Keratinocyte (primary cell): Measurements from ENCODE around the gene IGF2BP2. TPM values are rescaled to one million over a fixed set of nuclear protein-coding genes. Genes with fewer than 3 reads are reported as not detected.

ENCODE experiments used
- DNase-seq: peaks from one replicate; pipeline ENCODE4 v3.0.0-alpha.2; 2011; ENCODE audit warnings: low read depth, missing footprints, low spot score
- FAIRE-seq: peaks from 2 replicates; lab custom pipeline; 2011; peaks lifted over from hg19 to GRCh38; lab: Jason Lieb, UNC
- H2AFZ ChIP-seq: 2 replicates; pipeline ENCODE4 v1.6.0; 2012; ENCODE audit warnings: low read length, control low read depth, inconsistent platforms; ENCODE audit not compliant: control insufficient read depth
- H3K27ac ChIP-seq: 2 replicates; pipeline ENCODE4 v1.5.1; 2011; ENCODE audit warnings: low read length; ENCODE audit not compliant: control insufficient read depth, insufficient read depth
- H3K27me3 ChIP-seq: 3 replicates; pipeline ENCODE4 v1.6.0; 2011; ENCODE audit warnings: low read length; ENCODE audit not compliant: control insufficient read depth, insufficient read depth; ENCODE audit errors: extremely low read depth
- H3K36me3 ChIP-seq, 2 experiments: 2 replicates in 1 of 2; 3 replicates in 1 of 2; pipeline ENCODE4 v1.5.1; 2011; ENCODE audit warnings: low read length in 2 of 2, mild to moderate bottlenecking in 1 of 2; ENCODE audit not compliant: control insufficient read depth in 2 of 2, insufficient read depth in 2 of 2; ENCODE audit errors: extremely low read depth in 1 of 2
- H3K4me1 ChIP-seq: 3 replicates; pipeline ENCODE4 v1.5.1; 2011; ENCODE audit warnings: low read length; ENCODE audit not compliant: control insufficient read depth, insufficient read depth; ENCODE audit errors: extremely low read depth
- H3K4me2 ChIP-seq: 3 replicates; pipeline ENCODE4 v1.6.0; 2011; ENCODE audit warnings: low read depth, low read length; ENCODE audit not compliant: control insufficient read depth, insufficient read depth; ENCODE audit errors: extremely low read depth
- H3K4me3 ChIP-seq, 3 experiments: fragments of 200-600 bp in 1 of 3; sonication (generic) in 1 of 3; 2 replicates in 2 of 3; 3 replicates in 1 of 3; pipeline ENCODE4 v1.5.1; 2011 to 2016; ENCODE audit warnings: low read length in 3 of 3, mild to moderate bottlenecking in 3 of 3, control low read depth in 2 of 3, inconsistent platforms in 1 of 3, low read depth in 1 of 3, mixed read lengths in 1 of 3, mixed run types in 1 of 3, moderate library complexity in 1 of 3; ENCODE audit not compliant: control insufficient read depth in 2 of 3, insufficient read depth in 2 of 3; ENCODE audit errors: extremely low read depth in 1 of 3
- H3K79me2 ChIP-seq: 2 replicates; pipeline ENCODE4 v1.6.0; 2012; ENCODE audit warnings: low read length; ENCODE audit not compliant: control insufficient read depth, insufficient read depth
- H3K9ac ChIP-seq: 3 replicates; pipeline ENCODE4 v1.6.0; 2011; ENCODE audit warnings: low read length; ENCODE audit not compliant: control insufficient read depth, insufficient read depth; ENCODE audit errors: extremely low read depth
- H3K9me1 ChIP-seq: 3 replicates; pipeline ENCODE4 v1.6.0; 2011; ENCODE audit warnings: low read length; ENCODE audit not compliant: control insufficient read depth, insufficient read depth; ENCODE audit errors: extremely low read depth
- H3K9me3 ChIP-seq: 2 replicates; pipeline ENCODE4 v1.5.1; 2012; ENCODE audit warnings: low read depth, low read length; ENCODE audit not compliant: control insufficient read depth
- H4K20me1 ChIP-seq: 3 replicates; pipeline ENCODE4 v1.6.0; 2011; ENCODE audit warnings: low read length; ENCODE audit not compliant: control insufficient read depth, insufficient read depth; ENCODE audit errors: extremely low read depth
- CTCF ChIP-seq, 3 experiments: IDR thresholded peaks in 1 of 3; conservative IDR thresholded peaks in 1 of 3; optimal IDR thresholded peaks in 1 of 3; 2 replicates in 2 of 3; 3 replicates in 1 of 3; pipeline versions ENCODE3 to v1.5.1; 2011; ENCODE audit warnings: low read length in 3 of 3, mild to moderate bottlenecking in 3 of 3, moderate library complexity in 2 of 3, control low read depth in 1 of 3, inconsistent platforms in 1 of 3; ENCODE audit not compliant: insufficient read depth in 2 of 3; ENCODE audit errors: extremely low read depth in 1 of 3
- EZH2 ChIP-seq: IDR thresholded peaks from one replicate; pipeline ENCODE4 v1.6.1; 2012; ENCODE audit warnings: inconsistent platforms, mild to moderate bottlenecking, low read length, moderate library complexity
- dilution Hi-C: fragments of 300-500 bp; cut with MboI; formaldehyde crosslinking; loops from one replicate; pipeline ENCODE4 v1.7.0; 2020; ENCODE audit warnings: low sequenced_read_pairs; ENCODE audit not compliant: extremely low pct_ligation_motif_present
- polyA plus RNA-seq, 5 experiments: library from polyadenylated mRNA; depleted of rRNA in 3 of 5; stranded (reverse) in 3 of 5; stranded (forward) in 1 of 5; unstranded in 1 of 5; fragments of >200 nt; gene quantifications; 1 replicate in 1 of 5; 2 replicates in 3 of 5; 3 replicates in 1 of 5; pipeline versions ENCODE4 v1.2.1 to v1.2.3, GENCODE V29; 2011 to 2012; ENCODE audit warnings: missing spikeins in 2 of 5, low read depth in 1 of 5, low replicate concordance in 1 of 5

IGF2BP2 gene
- polyA plus RNA-seq, 1 donor (not counting 4 experiments of a cell fraction or from before 2014, with no cell fraction given), result 21.2 TPM

- Histone ChIP-seq H3K27ac (no peak overlapping the region), H4K20me1 (no peaks in the 10 kb centered on the region), H3K4me2 (no peak overlapping the region), H3K4me3 (no peak overlapping the region), H3K27me3 (no peaks in the 10 kb centered on the region), H3K9me3 (no peaks in the 10 kb centered on the region), H3K9me1 (no peaks in the 10 kb centered on the region), H2AFZ (no peak overlapping the region), H3K79me2 (peaks cover 11% of the 10 kb centered on the region), H3K9ac (no peak overlapping the region), H3K36me3 (peaks cover 3 to 5% of the 10 kb centered on the region in 2 experiments), H3K4me1 (peaks cover 6% of the 10 kb centered on the region)
- TF ChIP-seq CTCF (optimal IDR thresholded peaks at IDR 0.05 in 1 of 3, IDR thresholded peaks at IDR 0.05 in 1 of 3, conservative IDR thresholded peaks at IDR 0.05 in 1 of 3; ENCODE audit: extremely low read depth in 1 of 3, insufficient read depth in 2 of 3, low read length in 3 of 3) (no peak), EZH2 (no peak)
- dilution Hi-C loops, result no loop called here
- FAIRE-seq, result no peak
- DNase-seq, result no peak
Observed at GRCh38 chr3:185831195-185831594, 6.4 kb upstream of the IGF2BP2 start.

- FAIRE-seq (no peak), DNase-seq (no peak)
- H3K27me3 ChIP-seq, result no peaks in the 10 kb centered on the region
- H3K9me1 ChIP-seq, result no peaks in the 10 kb centered on the region
- H3K9ac ChIP-seq, result no peak overlapping the region
- H2AFZ ChIP-seq, result no peak overlapping the region
- dilution Hi-C loops, result no loop called here
- H3K36me3 ChIP-seq, result peaks cover 3 to 5% of the 10 kb centered on the region in 2 experiments
- H3K79me2 ChIP-seq, result peaks cover 20% of the 10 kb centered on the region
- H3K27ac ChIP-seq, result no peak overlapping the region
- H3K4me2 ChIP-seq, result no peak overlapping the region
- no peak for TF ChIP-seq CTCF (optimal IDR thresholded peaks at IDR 0.05 in 1 of 3, IDR thresholded peaks at IDR 0.05 in 1 of 3, conservative IDR thresholded peaks at IDR 0.05 in 1 of 3; ENCODE audit: extremely low read depth in 1 of 3, insufficient read depth in 2 of 3, low read length in 3 of 3)
- H3K4me1 ChIP-seq, result peaks cover 6% of the 10 kb centered on the region
- no peaks in the 10 kb centered on the region for H4K20me1 ChIP-seq
- H3K9me3 ChIP-seq, result no peaks in the 10 kb centered on the region
- no peak overlapping the region for H3K4me3 ChIP-seq
Observed at GRCh38 chr3:185830018-185830797, 5.4 kb upstream of the IGF2BP2 start.
